ENCODE measurements around the gene SYNRG. TPM values are rescaled to one million over a fixed set of nuclear protein-coding genes. Genes with fewer than 3 reads are reported as not detected.

Gene SYNRG
- total and polyA plus RNA-seq, 2 of the 13 experiments (the other 11 are each of a cell fraction or from before 2014, with no cell fraction given) = 7.3 to 8.7 TPM

DNA sequence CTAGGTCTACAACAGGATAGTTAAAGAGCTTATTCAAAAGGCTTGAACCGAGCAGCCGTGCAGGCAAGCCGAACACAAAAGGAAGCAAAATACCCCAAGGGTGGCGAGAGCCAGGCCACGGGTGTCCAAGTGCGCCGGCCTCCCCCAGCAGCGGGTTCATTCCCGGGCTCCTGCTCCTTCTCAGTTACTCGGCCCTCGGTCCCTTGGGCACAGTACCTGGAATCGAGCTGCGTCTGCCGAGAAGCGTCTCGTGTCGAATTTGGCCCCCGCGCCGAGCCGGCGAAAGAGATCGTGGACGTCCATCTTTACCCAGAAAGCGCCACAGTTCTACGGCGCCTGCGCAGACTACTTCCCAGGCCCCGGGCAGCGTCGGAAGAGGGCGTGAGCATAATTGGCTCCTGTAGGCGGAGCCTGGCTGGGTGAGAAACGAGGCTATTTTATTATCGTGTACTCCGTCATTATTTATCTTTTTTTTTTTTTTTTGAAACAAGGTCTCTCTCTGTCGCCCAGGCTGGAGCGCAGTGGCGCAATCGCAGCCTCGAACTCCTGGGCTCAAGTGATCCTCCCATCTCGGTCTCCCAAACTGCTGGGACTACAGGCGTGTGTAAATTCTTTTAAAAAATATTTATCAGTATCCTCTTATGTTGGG, 34.0 kb upstream of the SYNRG start, which contains the start of gene DDX52 (continued):
- TF ChIP-seq CC2D1A (CRISPR knock-in tag; IDR thresholded peaks at IDR 0.05) (0 out of 2 replicates have a peak, but pooled peaks have one; percentile 25), ZNF205 (CRISPR knock-in tag; IDR thresholded peaks at IDR 0.05) (no peak), ZNF746 (CRISPR knock-in tag; IDR thresholded peaks at IDR 0.05) (peak; percentile 50; the same call in 1 of the 2 replicates), FIP1L1 (IDR thresholded peaks at IDR 0.05; ENCODE audit: borderline replicate concordance, insufficient read depth, low read depth, low read length) (no peak), ZKSCAN5 (CRISPR knock-in tag; IDR thresholded peaks at IDR 0.05) (no peak), TEAD2 (CRISPR knock-in tag; IDR thresholded peaks at IDR 0.05) (no peak), MLLT10 (CRISPR knock-in tag; IDR thresholded peaks at IDR 0.05) (no peak), NBN (conservative IDR thresholded peaks at IDR 0.05) (no peak), ZNF776 (CRISPR knock-in tag; IDR thresholded peaks at IDR 0.05) (no peak), ZMAT3 (CRISPR knock-in tag; conservative IDR thresholded peaks at IDR 0.05) (no peak), WIZ (CRISPR knock-in tag; IDR thresholded peaks at IDR 0.05) (no peak), EHMT2 (IDR thresholded peaks at IDR 0.05; ENCODE audit: borderline replicate concordance, low read depth, low read length) (no peak)
- TF ChIP-seq, protein P1, sequence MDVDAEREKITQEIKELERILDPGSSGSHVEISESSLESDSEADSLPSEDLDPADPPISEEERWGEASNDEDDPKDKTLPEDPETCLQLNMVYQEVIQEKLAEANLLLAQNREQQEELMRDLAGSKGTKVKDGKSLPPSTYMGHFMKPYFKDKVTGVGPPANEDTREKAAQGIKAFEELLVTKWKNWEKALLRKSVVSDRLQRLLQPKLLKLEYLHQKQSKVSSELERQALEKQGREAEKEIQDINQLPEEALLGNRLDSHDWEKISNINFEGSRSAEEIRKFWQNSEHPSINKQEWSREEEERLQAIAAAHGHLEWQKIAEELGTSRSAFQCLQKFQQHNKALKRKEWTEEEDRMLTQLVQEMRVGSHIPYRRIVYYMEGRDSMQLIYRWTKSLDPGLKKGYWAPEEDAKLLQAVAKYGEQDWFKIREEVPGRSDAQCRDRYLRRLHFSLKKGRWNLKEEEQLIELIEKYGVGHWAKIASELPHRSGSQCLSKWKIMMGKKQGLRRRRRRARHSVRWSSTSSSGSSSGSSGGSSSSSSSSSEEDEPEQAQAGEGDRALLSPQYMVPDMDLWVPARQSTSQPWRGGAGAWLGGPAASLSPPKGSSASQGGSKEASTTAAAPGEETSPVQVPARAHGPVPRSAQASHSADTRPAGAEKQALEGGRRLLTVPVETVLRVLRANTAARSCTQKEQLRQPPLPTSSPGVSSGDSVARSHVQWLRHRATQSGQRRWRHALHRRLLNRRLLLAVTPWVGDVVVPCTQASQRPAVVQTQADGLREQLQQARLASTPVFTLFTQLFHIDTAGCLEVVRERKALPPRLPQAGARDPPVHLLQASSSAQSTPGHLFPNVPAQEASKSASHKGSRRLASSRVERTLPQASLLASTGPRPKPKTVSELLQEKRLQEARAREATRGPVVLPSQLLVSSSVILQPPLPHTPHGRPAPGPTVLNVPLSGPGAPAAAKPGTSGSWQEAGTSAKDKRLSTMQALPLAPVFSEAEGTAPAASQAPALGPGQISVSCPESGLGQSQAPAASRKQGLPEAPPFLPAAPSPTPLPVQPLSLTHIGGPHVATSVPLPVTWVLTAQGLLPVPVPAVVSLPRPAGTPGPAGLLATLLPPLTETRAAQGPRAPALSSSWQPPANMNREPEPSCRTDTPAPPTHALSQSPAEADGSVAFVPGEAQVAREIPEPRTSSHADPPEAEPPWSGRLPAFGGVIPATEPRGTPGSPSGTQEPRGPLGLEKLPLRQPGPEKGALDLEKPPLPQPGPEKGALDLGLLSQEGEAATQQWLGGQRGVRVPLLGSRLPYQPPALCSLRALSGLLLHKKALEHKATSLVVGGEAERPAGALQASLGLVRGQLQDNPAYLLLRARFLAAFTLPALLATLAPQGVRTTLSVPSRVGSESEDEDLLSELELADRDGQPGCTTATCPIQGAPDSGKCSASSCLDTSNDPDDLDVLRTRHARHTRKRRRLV (CRISPR knock-in tag; IDR thresholded peaks at IDR 0.05) = no peak
- TF ChIP-seq, protein P2, sequence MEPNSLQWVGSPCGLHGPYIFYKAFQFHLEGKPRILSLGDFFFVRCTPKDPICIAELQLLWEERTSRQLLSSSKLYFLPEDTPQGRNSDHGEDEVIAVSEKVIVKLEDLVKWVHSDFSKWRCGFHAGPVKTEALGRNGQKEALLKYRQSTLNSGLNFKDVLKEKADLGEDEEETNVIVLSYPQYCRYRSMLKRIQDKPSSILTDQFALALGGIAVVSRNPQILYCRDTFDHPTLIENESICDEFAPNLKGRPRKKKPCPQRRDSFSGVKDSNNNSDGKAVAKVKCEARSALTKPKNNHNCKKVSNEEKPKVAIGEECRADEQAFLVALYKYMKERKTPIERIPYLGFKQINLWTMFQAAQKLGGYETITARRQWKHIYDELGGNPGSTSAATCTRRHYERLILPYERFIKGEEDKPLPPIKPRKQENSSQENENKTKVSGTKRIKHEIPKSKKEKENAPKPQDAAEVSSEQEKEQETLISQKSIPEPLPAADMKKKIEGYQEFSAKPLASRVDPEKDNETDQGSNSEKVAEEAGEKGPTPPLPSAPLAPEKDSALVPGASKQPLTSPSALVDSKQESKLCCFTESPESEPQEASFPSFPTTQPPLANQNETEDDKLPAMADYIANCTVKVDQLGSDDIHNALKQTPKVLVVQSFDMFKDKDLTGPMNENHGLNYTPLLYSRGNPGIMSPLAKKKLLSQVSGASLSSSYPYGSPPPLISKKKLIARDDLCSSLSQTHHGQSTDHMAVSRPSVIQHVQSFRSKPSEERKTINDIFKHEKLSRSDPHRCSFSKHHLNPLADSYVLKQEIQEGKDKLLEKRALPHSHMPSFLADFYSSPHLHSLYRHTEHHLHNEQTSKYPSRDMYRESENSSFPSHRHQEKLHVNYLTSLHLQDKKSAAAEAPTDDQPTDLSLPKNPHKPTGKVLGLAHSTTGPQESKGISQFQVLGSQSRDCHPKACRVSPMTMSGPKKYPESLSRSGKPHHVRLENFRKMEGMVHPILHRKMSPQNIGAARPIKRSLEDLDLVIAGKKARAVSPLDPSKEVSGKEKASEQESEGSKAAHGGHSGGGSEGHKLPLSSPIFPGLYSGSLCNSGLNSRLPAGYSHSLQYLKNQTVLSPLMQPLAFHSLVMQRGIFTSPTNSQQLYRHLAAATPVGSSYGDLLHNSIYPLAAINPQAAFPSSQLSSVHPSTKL (CRISPR knock-in tag; IDR thresholded peaks at IDR 0.05) = peak; percentile 37; the same call in 1 of the 2 replicates
- TF ChIP-seq, protein P3, sequence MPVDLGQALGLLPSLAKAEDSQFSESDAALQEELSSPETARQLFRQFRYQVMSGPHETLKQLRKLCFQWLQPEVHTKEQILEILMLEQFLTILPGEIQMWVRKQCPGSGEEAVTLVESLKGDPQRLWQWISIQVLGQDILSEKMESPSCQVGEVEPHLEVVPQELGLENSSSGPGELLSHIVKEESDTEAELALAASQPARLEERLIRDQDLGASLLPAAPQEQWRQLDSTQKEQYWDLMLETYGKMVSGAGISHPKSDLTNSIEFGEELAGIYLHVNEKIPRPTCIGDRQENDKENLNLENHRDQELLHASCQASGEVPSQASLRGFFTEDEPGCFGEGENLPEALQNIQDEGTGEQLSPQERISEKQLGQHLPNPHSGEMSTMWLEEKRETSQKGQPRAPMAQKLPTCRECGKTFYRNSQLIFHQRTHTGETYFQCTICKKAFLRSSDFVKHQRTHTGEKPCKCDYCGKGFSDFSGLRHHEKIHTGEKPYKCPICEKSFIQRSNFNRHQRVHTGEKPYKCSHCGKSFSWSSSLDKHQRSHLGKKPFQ (CRISPR knock-in tag; IDR thresholded peaks at IDR 0.05; ENCODE audit: insufficient replicate concordance) = no peak
- TF ChIP-seq, protein P4, sequence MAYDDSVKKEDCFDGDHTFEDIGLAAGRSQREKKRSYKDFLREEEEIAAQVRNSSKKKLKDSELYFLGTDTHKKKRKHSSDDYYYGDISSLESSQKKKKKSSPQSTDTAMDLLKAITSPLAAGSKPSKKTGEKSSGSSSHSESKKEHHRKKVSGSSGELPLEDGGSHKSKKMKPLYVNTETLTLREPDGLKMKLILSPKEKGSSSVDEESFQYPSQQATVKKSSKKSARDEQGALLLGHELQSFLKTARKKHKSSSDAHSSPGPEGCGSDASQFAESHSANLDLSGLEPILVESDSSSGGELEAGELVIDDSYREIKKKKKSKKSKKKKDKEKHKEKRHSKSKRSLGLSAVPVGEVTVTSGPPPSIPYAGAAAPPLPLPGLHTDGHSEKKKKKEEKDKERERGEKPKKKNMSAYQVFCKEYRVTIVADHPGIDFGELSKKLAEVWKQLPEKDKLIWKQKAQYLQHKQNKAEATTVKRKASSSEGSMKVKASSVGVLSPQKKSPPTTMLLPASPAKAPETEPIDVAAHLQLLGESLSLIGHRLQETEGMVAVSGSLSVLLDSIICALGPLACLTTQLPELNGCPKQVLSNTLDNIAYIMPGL (CRISPR knock-in tag; IDR thresholded peaks at IDR 0.05; ENCODE audit: borderline replicate concordance in 1 of 2, low read depth in 1 of 2) = peak; percentile 25 to 70; a peak in 3 of 4 replicates

Data from HepG2 (cell line).